Stomach (tissue), 4 donors: ENCODE results near the gene ASL.

ENCODE experiments used
- CTCF ChIP-seq, 7 experiments: fragments of 450-650 bp in 4 of 7; fragments of 200-600 bp in 3 of 7; sonication (generic) in 3 of 7; IDR thresholded peaks; one replicate each; pipeline ENCODE4 v1.5.1; 2016 to 2019; ENCODE audit warnings: antibody characterized with exemption in 7 of 7, control low read depth in 2 of 7, mild to moderate bottlenecking in 1 of 7
- EP300 ChIP-seq: sonication (generic); formaldehyde crosslinking; IDR thresholded peaks from one replicate; pipeline ENCODE4 v1.6.1; 2017; ENCODE audit warnings: antibody characterized with exemption
- POLR2AphosphoS5 ChIP-seq, 3 donors: sonication (generic); formaldehyde crosslinking; IDR thresholded peaks; one replicate each; pipeline ENCODE4 v1.6.1; 2016; ENCODE audit warnings: antibody characterized with exemption in 3 of 3

DNA sequence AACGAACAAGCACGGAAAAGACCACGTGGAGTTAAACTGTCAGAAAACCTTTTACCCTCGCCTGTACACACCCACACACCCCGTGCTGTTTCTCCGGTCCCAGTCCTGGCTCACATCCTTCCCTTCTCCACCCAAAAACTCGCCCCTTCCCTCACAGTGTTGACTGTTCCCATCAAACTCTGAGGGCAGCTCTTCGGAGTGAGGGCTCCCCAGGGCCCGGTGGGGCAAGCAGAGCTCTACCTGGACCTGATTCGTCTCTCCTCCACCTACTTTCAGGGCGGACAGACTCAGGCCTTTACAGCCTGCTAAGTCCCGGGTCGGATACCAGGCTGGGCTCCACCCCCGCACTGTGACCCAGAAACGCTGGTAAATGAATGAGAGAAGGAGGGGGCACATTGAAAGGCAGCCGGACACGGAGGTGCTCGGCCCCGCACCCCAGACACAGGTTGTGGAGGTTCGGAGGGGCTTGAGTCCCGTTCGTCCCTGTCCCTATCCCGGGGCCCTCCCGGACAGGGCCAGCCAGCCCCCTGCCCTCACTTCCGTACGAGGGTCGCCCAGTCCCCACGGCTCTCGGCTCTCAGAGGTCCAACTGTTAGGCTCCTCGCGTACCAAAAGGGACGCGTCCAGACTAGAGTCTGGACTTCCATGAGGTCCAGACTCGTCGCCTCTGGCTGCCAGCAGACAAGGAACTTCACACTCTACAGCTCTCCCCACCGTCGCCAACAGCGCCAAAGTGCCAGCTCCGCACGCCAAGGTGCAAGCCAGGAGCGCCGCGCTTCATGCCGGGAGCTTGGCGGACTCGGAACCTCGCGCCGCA is 31.7 kb upstream of the ASL start:
- TF ChIP-seq EP300 = no peak
- TF ChIP-seq POLR2AphosphoS5 (IDR thresholded peaks at IDR 0.05) = peak in 1 of 3 donors; percentile 23
- TF ChIP-seq CTCF (IDR thresholded peaks at IDR 0.05) = no peak
